Measurements from ENCODE around the gene B4GALT2. TPM values are rescaled to one million over a fixed set of nuclear protein-coding genes. Genes with fewer than 3 reads are reported as not detected.

Gene B4GALT2
- total RNA-seq, 1 donor from 2014 or later = 99.4 TPM

- no peak overlapping the region for H3K27ac Mint-ChIP-seq (ENCODE audit: unreplicated experiment)
- peaks cover 33% of the 10 kb centered on the region for H3K4me1 Mint-ChIP-seq (ENCODE audit: low read depth)
- no peaks in the 10 kb centered on the region for H3K27me3 Mint-ChIP-seq (ENCODE audit: low read depth)
- peak overlapping the region; percentile 86 for H3K4me3 Mint-ChIP-seq (ENCODE audit: unreplicated experiment)
- DNase-seq (ENCODE audit: low spot score) = no peak
- no peaks in the 10 kb centered on the region for H3K9me3 Mint-ChIP-seq (ENCODE audit: low read depth)
- peaks cover 6% of the 10 kb centered on the region for H3K36me3 Mint-ChIP-seq (ENCODE audit: low read depth)
- no peak for TF ChIP-seq CTCF (IDR thresholded peaks at IDR 0.05)
These were observed 31.1 kb upstream of the B4GALT2 start for GRCh38 chr1:43947874-43948437.

DNA sequence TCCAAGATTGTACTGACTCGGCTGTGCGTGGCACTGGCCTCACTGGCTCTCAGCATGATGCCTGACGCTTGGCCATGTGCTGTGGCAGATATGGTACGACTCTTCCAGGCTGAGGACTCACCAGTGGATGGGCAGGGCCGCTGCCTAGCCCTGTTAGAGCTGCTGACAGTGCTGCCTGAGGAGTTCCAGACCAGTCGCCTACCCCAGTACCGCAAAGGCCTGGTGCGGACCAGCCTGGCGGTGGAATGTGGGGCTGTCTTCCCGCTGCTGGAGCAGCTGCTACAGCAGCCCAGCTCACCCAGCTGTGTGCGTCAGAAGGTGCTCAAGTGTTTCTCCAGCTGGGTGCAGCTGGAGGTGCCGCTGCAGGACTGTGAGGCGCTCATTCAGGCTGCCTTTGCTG, 29.3 kb upstream of the B4GALT2 start:
- H3K27me3 Mint-ChIP-seq (ENCODE audit: low read depth) = no peaks in the 10 kb centered on the region
- peaks cover 6% of the 10 kb centered on the region for H3K36me3 Mint-ChIP-seq (ENCODE audit: low read depth)
- TF ChIP-seq CTCF (IDR thresholded peaks at IDR 0.05) = no peak
- DNase-seq (ENCODE audit: low spot score) = peak; percentile 71
- H3K4me1 Mint-ChIP-seq (ENCODE audit: low read depth) = peaks cover 33% of the 10 kb centered on the region
- H3K9me3 Mint-ChIP-seq (ENCODE audit: low read depth) = no peaks in the 10 kb centered on the region
- no peak overlapping the region for H3K4me3 Mint-ChIP-seq (ENCODE audit: unreplicated experiment)
- no peak overlapping the region for H3K27ac Mint-ChIP-seq (ENCODE audit: unreplicated experiment)

- Mint-ChIP-seq H3K36me3 (ENCODE audit: low read depth) (peaks cover 6% of the 10 kb centered on the region), H3K4me1 (ENCODE audit: low read depth) (peaks cover 24% of the 10 kb centered on the region), H3K4me3 (ENCODE audit: unreplicated experiment) (no peak overlapping the region), H3K9me3 (ENCODE audit: low read depth) (no peaks in the 10 kb centered on the region), H3K27me3 (ENCODE audit: low read depth) (no peaks in the 10 kb centered on the region), H3K27ac (ENCODE audit: unreplicated experiment) (no peak overlapping the region)
- DNase-seq (ENCODE audit: low spot score) = no peak
- TF ChIP-seq CTCF (IDR thresholded peaks at IDR 0.05) = no peak
These were observed 27.7 kb upstream of the B4GALT2 start for GRCh38 chr1:43951021-43951985.

DNA sequence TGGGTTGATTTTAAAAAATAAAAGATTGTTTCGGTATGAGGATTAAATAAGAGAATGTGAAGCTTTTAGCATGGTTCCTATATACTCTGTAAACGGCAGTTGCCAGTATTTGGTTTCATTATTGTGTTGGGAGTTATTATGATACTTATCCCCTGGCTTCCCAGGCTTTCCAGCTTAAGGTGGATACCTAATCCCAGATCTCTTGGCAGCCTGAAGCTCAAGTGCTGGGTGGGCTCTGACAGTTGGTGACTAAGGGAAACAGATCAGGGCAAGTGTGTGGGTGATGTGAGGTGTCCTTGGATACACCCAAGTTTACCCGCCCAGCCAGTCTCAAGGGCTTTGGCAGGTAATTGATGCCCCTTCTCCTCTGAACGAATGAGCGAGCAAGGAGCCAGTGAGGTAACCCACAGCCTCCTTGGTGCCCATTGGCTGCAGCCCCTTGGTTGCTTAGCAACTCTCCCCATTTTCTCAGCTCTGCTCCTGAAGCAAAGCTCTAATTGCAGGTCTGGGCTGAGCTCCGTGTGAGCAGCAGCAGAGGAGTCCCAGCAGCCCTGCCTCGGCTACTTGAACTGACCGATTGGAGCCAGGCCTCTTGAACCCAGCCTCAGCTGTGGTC, 26.2 kb upstream of the B4GALT2 start:
- peaks cover 18% of the 10 kb centered on the region for H3K4me1 Mint-ChIP-seq (ENCODE audit: low read depth)
- TF ChIP-seq CTCF (IDR thresholded peaks at IDR 0.05) = no peak
- DNase-seq (ENCODE audit: low spot score) = no peak
- H3K9me3 Mint-ChIP-seq (ENCODE audit: low read depth) = no peaks in the 10 kb centered on the region
- no peaks in the 10 kb centered on the region for H3K27me3 Mint-ChIP-seq (ENCODE audit: low read depth)
- no peak overlapping the region for H3K27ac Mint-ChIP-seq (ENCODE audit: unreplicated experiment)
- H3K36me3 Mint-ChIP-seq (ENCODE audit: low read depth) = peaks cover 12% of the 10 kb centered on the region
- H3K4me3 Mint-ChIP-seq (ENCODE audit: unreplicated experiment) = no peak overlapping the region

- H3K27ac Mint-ChIP-seq (ENCODE audit: unreplicated experiment) = no peak overlapping the region
- no peak for TF ChIP-seq CTCF (IDR thresholded peaks at IDR 0.05)
- H3K36me3 Mint-ChIP-seq (ENCODE audit: low read depth) = peaks cover 16% of the 10 kb centered on the region
- H3K9me3 Mint-ChIP-seq (ENCODE audit: low read depth) = no peaks in the 10 kb centered on the region
- H3K4me3 Mint-ChIP-seq (ENCODE audit: unreplicated experiment) = no peak overlapping the region
- peaks cover 13% of the 10 kb centered on the region for H3K4me1 Mint-ChIP-seq (ENCODE audit: low read depth)
- H3K27me3 Mint-ChIP-seq (ENCODE audit: low read depth) = no peaks in the 10 kb centered on the region
- DNase-seq (ENCODE audit: low spot score) = no peak
These were observed 25.6 kb upstream of the B4GALT2 start for GRCh38 chr1:43953361-43953760.

All from chondrocyte (in vitro differentiated cells).